CD4-positive, alpha-beta T cell treated with Interleukin-1 beta for 1 hour (primary cell): ENCODE data around the gene CFAP99.

Experiments
- DNase-seq, 2 donors: peaks; one replicate each; pipeline ENCODE4 v3.0.0-alpha.2; 2020 to 2022

The CFAP99 gene

DNA sequence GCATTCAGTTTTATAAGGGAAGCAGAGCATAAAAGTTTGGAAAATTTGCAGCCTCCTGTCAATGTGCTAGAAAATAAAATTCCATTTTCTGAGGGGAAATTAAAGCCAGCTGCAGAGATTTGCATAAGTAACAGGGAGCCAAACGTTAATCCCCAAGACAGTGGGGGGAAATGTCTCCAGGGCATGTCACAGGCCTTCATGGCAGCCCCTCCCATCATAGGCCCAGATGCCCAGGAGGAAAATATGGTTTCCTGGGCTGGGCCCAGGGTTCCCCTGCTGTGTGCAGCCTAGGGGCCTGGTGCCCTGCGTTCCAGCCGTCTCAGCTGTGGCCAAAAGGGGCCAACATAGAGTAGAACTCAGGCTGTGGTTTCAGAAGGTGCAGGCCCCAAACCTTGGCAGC, 59.5 kb downstream of the CFAP99 start:
- no peak for DNase-seq

- no peak for DNase-seq
Observed at GRCh38 chr4:2480649-2481048, 61.9 kb downstream of the CFAP99 start.

- DNase-seq = no peak
Observed at GRCh38 chr4:2482192-2482591, 63.4 kb downstream of the CFAP99 start.

- no peak for DNase-seq
Observed at GRCh38 chr4:2482693-2483092, 63.9 kb downstream of the CFAP99 start.

GRCh38 chr4:2483237-2483636, 64.5 kb downstream of the CFAP99 start:
- DNase-seq = no peak

GRCh38 chr4:2484185-2484584, 65.4 kb downstream of the CFAP99 start:
- DNase-seq = no peak

GRCh38 chr4:2484993-2485392, 66.2 kb downstream of the CFAP99 start:
- peak; percentile 68 to 81 for DNase-seq

- no peak for DNase-seq
Observed at GRCh38 chr4:2485956-2486355, 67.2 kb downstream of the CFAP99 start.

DNA sequence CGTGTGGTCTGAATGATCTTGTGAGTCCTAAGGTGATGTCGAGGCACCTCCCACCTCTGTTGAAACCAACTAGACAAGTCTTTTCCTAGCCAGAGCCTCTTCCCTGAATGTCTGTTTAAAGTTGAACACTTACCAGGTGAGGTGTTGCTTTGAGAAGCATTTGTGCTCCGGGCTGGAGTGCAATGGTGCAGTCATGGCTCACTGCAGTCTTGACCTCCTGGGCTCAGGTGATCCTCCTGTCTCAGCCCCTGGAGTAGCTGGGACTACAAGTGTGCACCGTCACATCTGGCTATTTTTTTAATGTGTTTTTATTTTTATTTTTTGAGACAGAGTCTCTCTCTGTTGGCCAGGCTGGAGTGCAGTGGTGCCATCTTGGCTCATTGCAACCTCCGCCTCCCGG, 68.2 kb downstream of the CFAP99 start:
- no peak for DNase-seq

GRCh38 chr4:2487632-2488031, 68.9 kb downstream of the CFAP99 start:
- DNase-seq = no peak

DNA sequence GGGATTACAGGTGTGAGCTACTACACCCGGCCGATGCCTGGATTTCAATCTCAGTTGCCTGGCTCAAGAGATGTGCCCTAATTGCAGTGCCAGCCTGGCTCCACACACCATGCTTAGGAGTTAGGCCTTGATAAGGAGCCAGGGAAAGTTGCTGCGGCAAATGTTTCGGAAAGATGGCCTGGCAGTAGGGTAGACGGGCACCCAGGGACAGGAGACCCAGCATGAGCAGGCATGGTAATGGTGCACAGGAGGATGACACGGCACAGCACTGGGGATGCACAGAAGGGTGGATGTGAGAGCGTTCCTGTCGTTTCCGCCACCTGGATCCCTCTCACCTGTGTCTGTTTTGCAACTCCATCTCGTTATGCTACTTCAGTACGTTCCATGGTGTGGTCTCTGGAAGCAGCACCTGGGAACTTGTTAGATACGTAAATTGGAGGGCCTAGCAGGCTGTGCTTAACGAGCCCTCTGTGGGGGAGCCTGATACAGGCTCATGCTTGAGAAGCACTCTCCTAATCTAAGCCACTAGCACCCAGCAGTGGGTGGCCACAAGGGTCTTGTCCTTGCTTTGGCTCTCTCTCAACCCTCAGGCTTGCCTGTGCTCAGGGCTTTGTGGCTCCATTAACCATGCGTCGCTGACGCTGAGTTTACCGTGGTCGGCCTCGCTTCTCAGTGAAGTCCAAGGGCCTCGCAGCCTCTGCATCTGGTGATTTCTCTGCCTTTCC, 70.5 kb downstream of the CFAP99 start:
- DNase-seq = no peak

DNA sequence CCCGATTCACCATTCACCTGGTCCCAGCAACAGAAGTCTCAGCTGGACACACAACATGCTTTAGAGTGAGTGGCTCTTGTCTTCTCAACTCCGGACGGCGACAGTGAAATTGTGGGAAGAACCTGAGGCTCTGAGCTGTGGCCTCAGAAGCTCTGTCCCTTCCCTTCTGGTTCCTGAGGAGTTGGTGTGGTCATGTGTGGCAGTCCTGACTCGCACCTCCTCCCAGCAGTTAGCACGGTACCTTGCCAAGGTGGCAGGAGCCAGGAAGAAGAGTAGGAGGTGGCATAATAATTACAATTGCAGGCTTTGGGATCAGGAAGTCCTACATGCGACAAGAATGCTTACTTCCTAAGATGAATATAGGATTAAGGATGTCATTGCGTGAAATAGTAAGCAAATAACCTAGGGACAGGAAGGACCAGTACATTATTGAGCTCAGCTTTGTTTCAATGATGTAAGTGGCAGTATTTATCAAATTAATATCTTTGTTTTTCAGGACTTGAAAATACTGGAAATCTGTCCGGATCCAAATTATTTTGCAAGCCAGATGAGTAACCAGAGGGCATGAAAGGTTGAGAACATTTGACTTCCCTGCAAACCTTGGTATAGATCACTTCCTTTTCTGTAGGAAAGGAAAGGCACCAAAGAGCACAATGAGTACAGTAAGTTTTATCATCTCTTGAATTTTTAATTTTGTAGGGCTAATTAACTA, 71.2 kb downstream of the CFAP99 start:
- no peak for DNase-seq

DNA sequence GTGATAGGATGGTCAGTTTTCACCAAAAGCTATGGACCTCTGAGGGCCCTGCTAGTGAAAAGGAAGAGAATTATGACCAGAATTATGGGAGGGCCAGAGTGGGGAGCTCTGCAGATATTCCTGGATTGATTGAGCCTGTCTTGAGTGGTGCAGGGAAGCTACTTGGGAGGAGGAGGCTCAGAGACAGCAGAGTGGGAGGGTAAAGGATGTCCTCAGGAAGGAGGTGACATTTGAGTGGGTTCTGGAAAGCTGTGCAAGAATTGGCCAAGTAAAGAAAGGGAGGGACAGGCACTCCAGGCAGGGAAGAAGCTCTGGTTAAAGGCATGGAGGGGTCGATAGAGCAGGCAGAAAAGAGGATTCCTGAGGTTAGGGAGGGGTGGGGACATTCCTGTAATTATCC, 74.2 kb downstream of the CFAP99 start:
- no peak for DNase-seq

- no peak for DNase-seq
Observed at GRCh38 chr4:2494992-2495391, 76.2 kb downstream of the CFAP99 start.

GRCh38 chr4:2497324-2497723, 78.6 kb downstream of the CFAP99 start:
- no peak for DNase-seq

DNA sequence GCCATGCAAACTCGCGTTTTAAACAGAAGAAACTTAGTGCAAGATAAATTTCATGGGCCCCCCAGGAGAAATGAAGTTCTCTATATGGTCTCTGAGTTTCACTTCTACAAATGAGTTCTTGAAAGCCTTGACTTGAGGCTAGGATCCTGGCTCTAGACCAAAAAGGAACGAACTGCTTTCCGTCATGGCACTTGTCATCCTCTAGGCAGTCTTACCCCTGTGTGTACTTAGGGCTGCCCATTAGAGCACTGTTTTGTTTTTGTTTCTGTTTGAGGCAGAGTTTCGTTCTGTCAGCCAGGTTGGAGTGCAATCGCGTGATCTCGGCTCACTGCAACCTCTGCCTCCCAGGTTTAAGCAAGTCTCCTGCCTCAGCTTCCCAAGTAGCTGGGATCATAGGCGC, 79.2 kb downstream of the CFAP99 start:
- DNase-seq = peak; percentile 12 to 47

DNA sequence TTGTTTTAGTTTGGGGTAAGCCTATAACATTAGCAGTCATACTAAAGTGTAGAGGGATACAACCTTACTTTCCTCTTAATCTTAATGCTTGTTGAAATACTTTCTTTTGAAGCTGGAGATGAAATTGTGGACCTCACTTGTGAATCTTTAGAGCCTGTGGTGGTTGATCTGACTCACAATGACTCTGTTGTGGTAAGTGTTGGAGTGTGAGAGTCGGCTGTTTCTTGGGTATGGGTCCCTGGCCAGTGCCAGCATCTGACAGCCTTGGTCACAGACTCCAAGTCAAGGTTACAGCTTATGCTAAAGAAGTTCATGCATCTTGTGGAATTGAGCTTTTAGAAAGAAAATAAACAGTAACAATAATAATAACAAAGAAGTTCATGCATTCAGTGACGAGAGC, 81.8 kb downstream of the CFAP99 start:
- DNase-seq = no peak

DNA sequence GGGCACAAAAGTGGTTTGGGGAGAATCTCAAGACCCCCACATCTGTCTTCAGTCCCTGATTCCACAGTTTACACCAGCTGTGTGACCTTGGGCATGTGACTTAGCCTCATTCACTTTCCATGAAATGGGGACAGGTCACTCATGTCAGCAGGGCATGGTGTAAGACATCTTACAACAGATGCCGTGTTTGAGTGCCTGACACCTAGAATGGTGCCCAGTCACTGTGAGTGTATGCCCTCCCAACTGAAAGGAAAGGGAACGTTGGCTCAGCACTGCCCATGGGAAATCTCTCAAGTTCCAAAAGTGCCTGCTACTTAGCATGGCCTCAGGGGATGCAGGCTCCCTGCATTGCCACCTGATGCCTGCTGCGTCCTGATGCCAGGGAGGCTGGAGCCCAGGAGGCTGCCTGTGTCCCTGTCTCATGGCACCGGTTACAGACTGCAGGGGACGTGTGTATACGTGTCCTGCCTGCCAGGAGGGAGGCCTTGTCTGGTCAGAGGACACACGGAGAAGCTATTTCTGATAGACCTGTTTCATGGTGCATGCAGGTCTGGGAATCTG, 82.4 kb downstream of the CFAP99 start:
- DNase-seq = no peak

DNA sequence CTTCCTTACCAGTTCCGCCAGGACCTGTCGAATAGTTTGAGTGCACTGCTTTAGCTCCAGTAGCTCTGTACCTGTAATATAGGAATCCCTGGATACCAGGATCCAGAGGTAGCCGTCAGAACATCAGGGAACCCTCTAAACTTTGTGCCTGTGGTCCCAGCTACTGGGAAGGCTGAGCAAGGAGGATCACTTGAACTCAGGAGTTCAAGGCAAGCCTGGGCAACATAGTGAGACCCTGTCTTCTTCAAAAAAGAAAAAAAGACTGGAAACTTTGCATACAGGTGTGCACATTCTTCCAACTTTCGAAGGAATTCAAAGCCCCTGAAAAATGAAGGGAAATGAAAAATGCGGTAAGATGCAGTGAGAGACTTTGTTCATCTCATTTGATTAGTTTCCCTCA, 85.1 kb downstream of the CFAP99 start:
- no peak for DNase-seq

GRCh38 chr4:2507259-2507658, 88.5 kb downstream of the CFAP99 start:
- no peak for DNase-seq

GRCh38 chr4:2507855-2508254, 89.1 kb downstream of the CFAP99 start:
- DNase-seq = no peak

DNA sequence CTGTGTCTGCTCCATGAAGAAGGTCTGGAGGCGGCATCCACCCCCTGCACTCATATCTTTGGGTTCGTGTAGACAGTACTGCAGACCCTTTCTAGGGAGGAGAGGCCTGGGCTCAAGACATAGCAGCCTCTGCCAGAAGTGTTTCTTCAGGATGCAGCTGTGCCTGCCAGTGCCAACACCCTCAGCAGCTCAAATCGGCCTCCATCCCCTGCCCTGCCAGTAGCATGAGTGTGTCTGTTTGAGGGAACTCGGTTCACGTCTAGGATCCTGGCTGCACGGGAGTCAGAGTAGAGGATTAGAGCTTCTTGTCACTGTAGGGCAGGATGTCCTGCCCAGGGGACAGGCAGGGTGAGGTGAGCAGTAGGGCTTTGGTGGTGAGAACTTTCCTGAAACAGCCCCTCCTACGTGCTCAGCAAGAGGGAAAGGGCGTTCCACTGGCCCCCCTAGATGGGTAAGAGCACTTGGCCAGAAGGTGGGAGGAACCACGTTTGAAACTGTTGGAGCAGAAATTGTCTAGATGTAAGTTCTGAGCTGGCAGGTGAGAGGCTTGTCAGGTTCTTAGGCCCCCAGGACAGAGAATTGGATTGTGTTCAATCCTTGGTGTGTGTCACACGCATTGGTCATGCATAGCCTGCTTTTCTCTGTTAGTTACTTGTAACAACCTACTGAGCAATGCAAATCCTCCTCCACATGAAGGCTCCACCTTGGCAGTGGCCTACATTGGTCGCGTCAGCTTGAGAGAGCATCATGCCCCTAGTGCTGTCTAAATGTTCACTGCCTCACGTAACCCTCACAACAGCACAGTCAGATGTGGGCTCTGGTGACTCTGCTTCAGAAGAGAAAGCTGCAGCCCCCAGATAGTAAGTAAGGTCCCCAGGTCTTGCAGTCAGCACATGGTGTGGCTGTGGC, 91.8 kb downstream of the CFAP99 start:
- DNase-seq = no peak

DNA sequence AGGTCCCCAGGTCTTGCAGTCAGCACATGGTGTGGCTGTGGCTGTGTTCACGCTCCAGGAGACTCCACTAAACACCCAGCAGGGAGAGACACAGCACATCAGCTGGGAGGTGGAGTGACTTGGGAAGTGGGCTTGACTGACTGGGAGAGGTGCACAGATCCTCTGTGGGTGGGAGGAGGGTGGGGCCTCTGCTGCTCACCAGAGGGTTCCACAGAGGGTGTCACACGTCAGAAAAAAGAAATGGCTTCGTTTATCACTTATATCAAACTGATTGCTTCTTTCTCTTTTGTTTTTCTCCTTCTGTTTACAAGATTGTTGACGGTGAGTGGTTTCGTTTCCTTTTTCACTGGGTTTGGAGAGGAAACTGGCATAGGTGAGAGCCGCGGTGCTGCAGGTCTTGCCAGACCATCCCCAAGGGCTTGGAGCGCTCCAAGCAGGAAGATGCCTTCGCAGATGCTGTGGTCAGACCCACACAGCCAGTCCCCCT, 92.9 kb downstream of the CFAP99 start:
- peak in 1 of 2 donors; percentile 7 for DNase-seq
